Activated T-cell treated with anti-CD3 and anti-CD28 coated beads for 24 hours (primary cell): ENCODE results near the gene USP27X.
A peak's percentile ranks its signal among the peaks of the same experiment; 100 is the strongest.

Experiments
- DNase-seq: peaks from one replicate; pipeline ENCODE4 v3.0.0-alpha.2; 2020; ENCODE audit warnings: low read depth

Gene USP27X

DNA sequence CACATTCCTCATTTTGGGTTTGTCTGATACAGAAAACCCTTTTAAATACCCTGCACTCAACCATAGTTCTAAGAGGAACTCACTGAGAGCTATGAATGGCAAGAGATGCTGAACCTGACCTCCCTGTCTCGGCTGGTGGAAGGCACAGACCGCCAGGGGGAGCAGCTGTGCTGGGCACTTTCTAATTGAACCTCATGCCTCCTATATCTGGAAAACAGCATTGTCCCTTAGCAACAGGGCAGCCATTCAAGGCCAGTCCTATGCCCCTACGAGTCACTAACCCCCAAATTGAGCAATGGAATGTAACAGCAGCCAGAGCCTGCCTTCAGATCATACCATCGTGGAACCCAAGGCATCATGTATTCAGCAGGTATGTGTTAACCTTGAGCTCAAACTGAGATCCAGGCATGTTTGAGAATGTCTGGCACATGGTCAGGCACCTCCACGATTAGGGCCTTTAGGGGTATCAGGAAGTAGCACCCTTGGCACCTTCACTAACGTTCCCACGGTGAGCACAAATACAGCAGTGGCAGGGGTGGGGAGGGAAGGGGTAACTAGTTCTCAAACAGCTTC, 5.1 kb downstream of the USP27X start:
- DNase-seq: peak; percentile 26

DNA sequence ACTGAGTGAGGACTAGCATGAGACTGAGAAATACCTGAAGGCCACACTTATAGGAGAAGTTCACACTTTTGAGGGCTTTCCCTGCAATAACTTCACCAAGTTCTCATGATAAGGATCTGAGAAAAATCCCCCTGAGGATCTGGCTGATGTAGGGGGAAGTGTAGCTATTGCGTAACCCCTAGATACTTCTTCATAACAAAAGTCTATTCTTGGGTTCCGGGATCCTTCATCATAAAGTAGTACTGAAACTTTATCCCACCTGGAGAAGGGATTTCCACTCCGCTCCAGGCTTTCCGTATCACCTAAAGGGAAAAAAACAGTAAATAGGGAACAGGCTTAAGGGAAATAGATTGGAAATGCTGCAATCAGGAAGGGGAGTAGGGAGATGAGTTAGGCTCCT, 13.3 kb downstream of the USP27X start:
- DNase-seq: no peak

DNA sequence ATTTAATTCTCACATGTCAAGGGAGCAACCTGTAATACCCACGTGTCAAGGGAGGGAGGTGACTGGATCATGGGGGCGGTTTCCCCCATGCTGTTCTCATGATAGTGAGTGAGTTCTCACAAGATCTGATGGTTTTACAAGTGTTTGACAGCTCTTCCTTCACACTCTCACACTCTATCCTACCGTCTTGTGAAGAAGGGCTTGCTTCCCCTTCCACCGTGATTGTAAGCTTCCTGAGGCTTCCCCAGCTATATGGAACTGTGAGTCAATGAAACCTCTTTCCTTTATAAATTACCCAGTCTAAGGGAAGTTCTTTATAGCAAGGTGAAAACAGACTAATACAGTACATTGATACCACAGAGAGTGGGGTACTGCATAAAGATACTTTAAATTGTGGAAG, 17.7 kb downstream of the USP27X start:
- DNase-seq: no peak

DNA sequence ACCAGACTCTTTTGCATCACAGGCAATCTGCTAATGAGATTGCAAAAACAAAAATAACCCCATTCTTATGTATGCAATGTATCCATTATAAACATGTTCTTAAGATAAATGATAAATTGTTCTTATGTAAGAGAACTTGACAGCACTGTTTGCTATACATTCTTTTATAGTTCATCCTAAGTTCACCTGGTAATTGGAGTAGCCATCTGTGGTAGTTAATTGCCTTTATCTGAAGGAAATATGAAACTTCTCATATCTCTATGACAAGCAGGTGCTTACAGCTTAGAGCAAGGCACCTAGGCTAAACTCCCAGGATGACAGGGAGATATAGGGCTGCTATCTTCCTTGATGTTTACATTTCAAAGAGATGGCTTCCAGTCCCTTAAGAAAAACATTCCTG, 21.8 kb downstream of the USP27X start:
- DNase-seq: no peak

DNA sequence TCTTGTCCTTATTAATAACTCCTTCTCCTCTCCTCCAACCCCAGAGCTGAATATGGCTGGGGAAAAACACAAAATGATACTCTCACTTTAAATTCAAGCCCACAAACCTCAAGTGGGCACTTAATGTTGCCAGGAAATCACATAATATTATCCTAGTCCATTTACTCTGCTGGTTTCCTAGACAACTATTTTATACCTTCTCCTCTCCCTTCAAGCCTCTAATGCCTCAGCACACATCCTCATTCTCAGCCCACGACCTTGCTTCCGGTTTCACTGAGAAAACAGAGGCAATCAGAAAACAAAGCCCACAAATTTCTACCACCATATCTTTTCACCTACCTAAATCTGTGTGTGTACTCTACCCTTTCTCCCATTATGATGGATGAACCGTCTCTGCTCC, 31.1 kb downstream of the USP27X start:
- no peak for DNase-seq

DNA sequence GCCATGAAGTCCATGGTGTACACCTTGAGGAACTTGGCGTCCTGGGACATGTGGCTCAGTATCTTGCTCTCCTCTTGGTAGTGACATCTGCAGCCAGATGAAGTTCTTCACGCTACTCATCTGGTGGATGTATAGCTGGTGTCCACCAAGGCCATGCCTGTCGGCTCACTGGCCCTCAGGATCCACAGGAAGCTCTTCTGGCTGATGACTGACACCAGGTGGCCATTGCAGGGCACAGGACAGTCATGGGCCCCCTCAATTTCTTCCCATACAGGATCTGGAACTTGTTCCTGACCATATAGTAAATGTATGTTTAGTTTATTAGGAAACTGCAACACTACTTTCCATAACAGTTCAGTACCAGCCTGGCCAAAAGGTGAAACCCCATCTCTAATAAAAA, 32.8 kb downstream of the USP27X start:
- no peak for DNase-seq

DNA sequence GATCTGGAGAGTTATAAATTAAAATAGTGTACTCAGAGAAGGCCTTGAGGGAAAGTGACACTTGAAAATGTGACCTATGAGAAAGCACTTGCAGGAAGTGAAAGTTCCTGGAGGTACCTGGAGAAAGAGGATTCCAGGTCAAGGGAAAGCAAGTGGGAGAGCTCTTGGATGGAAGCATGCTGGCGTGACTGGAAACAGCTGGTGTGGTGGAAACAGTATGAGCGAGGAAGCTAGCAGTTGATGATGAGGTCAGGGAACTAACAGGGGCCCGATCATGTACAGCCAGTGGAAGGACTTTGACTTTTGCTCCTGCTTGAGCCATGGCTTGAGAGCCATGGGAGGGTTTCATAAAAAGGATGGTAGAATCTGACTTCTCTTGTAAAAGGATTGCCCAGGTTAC, 33.6 kb downstream of the USP27X start:
- no peak for DNase-seq

DNA sequence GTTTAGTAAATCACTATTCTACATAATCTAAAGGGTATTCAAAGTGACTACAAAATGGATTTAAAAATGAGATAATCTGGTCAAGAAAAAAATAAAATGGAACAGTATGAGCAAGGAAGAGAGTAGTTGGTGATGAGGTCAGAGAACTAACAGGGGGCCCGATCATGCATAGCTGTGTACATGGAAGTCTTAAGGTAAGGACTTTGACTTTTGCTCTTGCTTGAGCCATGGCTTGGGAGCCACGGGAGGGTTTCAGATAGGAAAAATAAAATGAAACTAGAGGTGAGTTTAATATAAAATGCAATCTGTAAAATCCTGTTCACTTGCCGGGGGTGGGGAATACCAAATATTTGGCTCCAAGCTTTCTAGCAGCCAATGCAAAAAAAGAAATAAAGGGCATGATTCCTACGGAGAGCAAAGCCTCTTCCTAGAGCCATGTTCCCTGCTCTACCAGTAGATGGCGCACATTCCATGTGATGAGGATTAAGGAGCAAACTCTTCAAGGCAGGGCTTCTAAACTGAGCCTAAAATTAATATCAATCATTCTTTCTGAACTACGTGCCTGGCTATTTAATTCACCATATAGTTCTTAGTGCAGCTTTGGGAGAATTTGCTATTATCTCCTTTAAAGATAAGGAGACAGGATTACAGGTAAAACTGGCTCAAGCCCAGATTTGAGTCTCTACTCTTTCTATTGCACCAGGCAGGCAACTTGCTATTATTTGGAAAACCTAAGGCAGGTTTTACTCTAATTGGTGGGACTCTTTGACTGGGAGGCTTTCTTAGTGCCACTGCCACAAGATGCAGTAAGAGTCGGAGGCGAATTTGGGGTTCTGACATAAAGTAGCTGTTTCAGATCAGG, 36.3 kb downstream of the USP27X start:
- peak; percentile 20 for DNase-seq

DNA sequence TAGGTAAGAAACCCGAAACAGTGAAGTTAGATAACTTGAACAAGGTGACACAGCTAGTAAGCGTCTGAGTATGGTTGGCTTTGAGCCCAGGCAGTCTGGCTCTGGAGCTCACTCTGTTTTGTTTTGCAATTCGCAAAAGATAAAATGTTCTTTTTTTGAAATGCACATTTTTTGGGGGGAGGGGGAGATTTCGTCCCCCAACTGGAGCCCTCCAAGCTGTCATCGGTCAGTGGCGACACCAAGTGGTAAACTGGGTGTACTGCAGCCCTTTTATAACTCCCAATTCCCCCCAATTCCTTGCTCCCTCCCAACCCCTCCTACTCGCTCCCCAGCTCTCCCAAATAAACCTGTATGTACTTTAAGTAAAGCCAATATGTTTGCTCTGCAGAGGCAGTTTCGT, 40.3 kb downstream of the USP27X start:
- DNase-seq: peak; percentile 4

DNA sequence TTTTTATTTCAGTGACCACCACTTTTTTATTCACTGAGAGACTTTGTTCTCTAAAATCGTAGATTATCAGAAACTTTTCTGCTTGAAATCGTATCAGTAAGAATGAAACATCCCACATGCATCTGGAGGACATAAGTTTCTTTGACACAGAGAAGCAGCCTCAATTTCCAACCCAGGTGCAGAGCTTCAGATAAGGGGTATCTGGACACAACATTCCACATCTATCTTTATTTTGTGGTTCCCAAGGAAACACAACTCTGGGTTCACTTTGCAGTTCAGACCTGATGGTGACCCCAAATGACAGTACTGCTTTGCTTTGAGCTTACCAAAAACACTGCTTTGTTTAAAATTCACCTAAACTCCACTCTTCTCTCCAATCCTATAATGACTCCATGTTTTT, 41.8 kb downstream of the USP27X start:
- DNase-seq: no peak

DNA sequence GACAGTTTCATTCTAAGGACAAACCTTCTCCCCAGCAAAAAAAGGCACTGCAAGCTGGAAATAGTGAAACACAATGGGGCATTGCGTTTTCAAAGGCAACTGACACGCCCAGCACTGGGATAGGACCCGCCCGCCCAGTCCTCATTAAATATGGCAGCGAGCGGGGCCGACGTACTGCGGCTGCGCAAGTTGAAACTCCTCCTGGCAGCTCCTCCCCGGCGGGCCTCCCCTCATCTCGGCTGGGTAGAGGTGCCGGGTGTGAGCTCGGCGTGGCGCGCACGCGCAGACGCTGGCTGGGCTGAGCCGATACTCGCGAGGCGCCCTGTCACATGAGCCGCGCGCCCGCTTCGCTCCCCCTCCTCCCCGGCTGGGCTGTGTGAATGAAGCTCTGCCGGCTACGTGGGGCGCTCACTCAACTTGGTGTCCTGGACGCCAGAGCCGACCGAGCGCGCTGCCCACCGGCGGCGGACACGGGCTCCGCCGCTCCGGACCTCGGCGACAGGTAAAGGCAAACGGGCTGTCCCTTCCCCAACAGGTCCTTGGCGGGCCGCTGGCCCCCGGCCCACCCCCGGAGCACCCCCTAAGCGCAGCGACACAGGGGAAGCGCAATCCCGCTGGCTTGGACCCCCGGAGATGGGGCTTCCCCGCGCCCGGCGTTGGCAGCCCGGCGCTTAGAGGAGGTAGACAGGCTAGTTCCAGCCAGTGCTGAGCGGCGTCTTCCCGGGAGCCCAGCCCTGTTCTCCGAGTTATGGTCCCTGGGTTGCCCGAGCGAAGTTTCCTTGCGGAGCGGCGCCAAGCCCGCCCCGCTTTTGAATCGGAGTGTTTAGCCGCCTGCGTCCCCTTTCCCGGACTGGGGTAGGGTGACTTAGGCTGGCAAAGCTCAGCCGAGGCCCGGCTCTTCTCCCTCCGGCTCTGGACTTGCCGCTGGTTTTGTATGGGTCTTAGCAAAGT, 43.3 kb downstream of the USP27X start, which contains the start of gene CLCN5:
CLCN5 (plus strand) TSS at position 306 of the 951 bp plus-strand sequence. CDS start 2,703 bp downstream, outside the sequence.
- DNase-seq: peak; percentile 87

DNA sequence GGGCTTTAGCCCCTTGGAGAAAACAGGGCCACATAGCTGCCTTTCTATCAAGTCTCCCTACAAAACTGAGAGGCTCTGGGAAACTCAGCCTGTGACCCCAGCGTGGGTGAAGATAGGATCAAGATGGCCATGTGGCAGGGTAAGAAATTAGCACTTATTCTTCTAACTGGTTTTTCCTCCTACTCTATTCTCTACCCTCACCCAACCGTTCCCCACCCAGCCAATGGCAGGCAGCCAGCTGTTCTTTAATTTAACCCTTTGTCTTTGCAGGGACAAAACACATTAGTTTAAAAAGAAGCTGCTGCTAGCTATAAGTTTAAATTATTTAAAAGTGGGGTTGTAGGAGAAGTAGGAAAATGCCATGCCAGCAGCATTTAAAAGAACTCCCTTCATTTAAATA, 45.9 kb downstream of the USP27X start:
- DNase-seq: no peak

DNA sequence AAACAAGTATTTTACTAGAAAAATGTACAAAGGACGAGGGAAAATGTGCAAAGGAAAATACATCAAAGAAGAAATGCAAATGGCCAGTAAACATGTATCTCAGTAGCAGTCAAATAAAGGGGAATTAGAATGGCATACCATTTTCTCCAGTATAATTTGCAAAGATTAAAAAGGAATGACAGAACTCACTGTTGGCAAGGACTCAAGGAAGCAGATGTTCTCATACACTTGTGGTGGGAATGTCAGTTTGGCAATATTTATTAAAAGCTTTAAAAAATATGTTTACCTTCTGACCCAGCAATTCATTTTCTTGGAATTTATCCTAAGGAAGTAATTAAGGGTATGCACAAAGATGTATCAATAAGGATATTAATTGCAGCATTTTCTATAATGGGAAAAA, 50.8 kb downstream of the USP27X start:
- no peak for DNase-seq
